ENCODE data around the gene ENPP3.
"Not testable (repeated sequence)": the region's sequence is repeated elsewhere in the genome, so short reads cannot be mapped to it uniquely, and the experiment has no call there.

The ENPP3 gene

GRCh38 chr6:131739136-131739535, 102.0 kb downstream of the ENPP3 start:
- no peak for DNase-seq

GRCh38 chr6:131740161-131740560, 103.1 kb downstream of the ENPP3 start:
- no peak for DNase-seq

GRCh38 chr6:131741688-131742393, 104.7 kb downstream of the ENPP3 start:
- no peak for DNase-seq

GRCh38 chr6:131744432-131745287, 107.6 kb downstream of the ENPP3 start:
- DNase-seq: no peak

- DNase-seq: no peak
Observed at GRCh38 chr6:131745476-131745875, 108.4 kb downstream of the ENPP3 start.

GRCh38 chr6:131747821-131748353, 110.8 kb downstream of the ENPP3 start:
- DNase-seq: no peak

- DNase-seq: no peak
Observed at GRCh38 chr6:131749023-131749422, 111.9 kb downstream of the ENPP3 start.

- not testable (repeated sequence) for DNase-seq
Observed at GRCh38 chr6:131751012-131751715, 114.1 kb downstream of the ENPP3 start.

- DNase-seq: no peak
Observed at GRCh38 chr6:131754088-131754487, 117.0 kb downstream of the ENPP3 start.

GRCh38 chr6:131754715-131755567, 117.8 kb downstream of the ENPP3 start:
- no peak for DNase-seq

- no peak for DNase-seq
Observed at GRCh38 chr6:131755597-131755996, 118.5 kb downstream of the ENPP3 start.

- DNase-seq: no peak
Observed at GRCh38 chr6:131756039-131756438, 118.9 kb downstream of the ENPP3 start.

GRCh38 chr6:131758920-131759319, 121.8 kb downstream of the ENPP3 start:
- no peak for DNase-seq

GRCh38 chr6:131761060-131761761, 124.1 kb downstream of the ENPP3 start:
- no peak for DNase-seq

- DNase-seq: no peak
Observed at GRCh38 chr6:131761762-131762067, 124.6 kb downstream of the ENPP3 start.

- DNase-seq: no peak
Observed at GRCh38 chr6:131762984-131763383, 125.9 kb downstream of the ENPP3 start.

GRCh38 chr6:131763749-131764148, 126.6 kb downstream of the ENPP3 start:
- no peak for DNase-seq

- DNase-seq: no peak
Observed at GRCh38 chr6:131764350-131764749, 127.2 kb downstream of the ENPP3 start.

- no peak for DNase-seq
Observed at GRCh38 chr6:131765081-131765803, 128.1 kb downstream of the ENPP3 start.

GRCh38 chr6:131765804-131766135, 128.7 kb downstream of the ENPP3 start:
- DNase-seq: no peak

- no peak for DNase-seq
Observed at GRCh38 chr6:131766631-131767030, 129.5 kb downstream of the ENPP3 start.
